ENCODE results near the gene PSMF1. TPM values are rescaled to one million over a fixed set of nuclear protein-coding genes. Genes with fewer than 3 reads are reported as not detected.

Gene PSMF1
- total and polyA plus RNA-seq, 2 donors (not counting 3 experiments of a cell fraction or from before 2014, with no cell fraction given) = 142 to 354 TPM

DNA sequence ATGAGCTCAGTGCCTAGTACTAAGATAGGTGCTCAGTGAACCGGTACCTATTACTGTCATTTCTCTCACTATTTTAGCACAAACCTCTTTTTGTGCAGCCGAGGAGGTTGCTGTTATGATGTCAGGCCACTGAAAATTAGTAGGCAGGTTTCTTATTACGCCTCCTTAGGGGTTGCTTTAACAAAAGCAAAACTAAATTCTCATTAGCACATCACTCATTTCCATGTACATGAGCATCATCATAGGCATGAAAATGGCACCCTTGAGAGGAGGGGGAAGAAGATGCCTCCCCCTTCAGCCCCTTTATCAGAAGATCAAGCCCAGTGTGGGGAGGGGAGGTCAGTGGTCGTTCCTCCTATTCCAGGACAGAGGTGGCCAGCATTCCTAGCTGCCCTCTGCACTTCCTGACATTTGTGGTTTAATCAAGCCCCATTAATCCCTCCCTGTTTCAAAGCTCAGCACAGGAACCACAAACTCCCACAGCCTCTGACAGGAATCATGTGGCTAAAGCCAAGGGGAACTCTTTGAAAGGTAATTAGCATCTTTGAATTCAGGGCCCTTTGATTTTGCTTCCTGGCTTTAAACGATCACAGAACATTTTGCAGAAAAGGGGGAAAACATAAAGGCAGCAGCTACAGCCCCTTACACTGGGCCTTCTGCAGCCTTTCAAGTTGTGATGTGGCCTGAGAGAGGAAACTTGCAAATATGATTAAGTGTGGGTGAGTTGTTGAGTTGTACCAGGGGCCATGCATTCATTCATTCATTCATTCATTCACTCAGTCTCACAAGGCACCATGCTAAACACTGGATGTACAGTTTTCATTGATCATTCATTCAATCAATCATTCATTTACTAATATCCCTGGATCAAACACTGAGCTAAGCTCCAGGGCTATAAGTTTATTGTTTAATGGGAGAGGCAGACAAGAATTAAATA, 31.9 kb upstream of the PSMF1 start:
- Histone ChIP-seq H3K4me3 (replicated peaks in 1 of 3; ENCODE audit: insufficient read depth in 1 of 3, low read depth in 1 of 3, low read length in 3 of 3) (no peak overlapping the region), H3K36me3 (ENCODE audit: control insufficient read depth in 2 of 2, extremely low read depth in 1 of 2, insufficient read depth in 2 of 2, low read length in 2 of 2) (no peaks in the 10 kb centered on the region), H3K4me1 (ENCODE audit: control insufficient read depth, extremely low read depth, insufficient read depth, low read length) (no peaks in the 10 kb centered on the region), H3K27me3 (ENCODE audit: control insufficient read depth in 2 of 2, insufficient read depth in 2 of 2, low read length in 2 of 2) (peaks cover 2% of the 10 kb centered on the region in 2 experiments), H3K4me2 (ENCODE audit: insufficient read depth, low read length) (no peak overlapping the region), H3K9me1 (replicated peaks; ENCODE audit: control insufficient read depth, extremely low read depth, insufficient read depth, low read length) (no peaks in the 10 kb centered on the region), H3K27ac (ENCODE audit: insufficient read depth, low read depth, low read length) (no peak overlapping the region), H3K79me2 (ENCODE audit: control insufficient read depth, insufficient read depth, low read length) (no peaks in the 10 kb centered on the region), H2AFZ (ENCODE audit: low read depth, low read length) (no peak overlapping the region), H4K20me1 (replicated peaks; ENCODE audit: control insufficient read depth, extremely low read depth, insufficient read depth, low read length) (no peaks in the 10 kb centered on the region), H3K9ac (replicated peaks; ENCODE audit: extremely low read depth, insufficient read depth, low read length) (no peak overlapping the region), H3K9me3 (replicated peaks; ENCODE audit: control insufficient read depth, insufficient read depth, low read length) (no peaks in the 10 kb centered on the region)
- dilution Hi-C loops (cut with MboI; ENCODE audit: extremely low pct_ligation_motif_present, low sequenced_read_pairs) (no loop called here), intact Hi-C loops (cut with micrococcal nuclease) (no loop called here)
- DNase-seq (ENCODE audit: low read depth, low spot score) (no peak), FAIRE-seq (no peak)
- ChIA-PET POLR2A (no interaction called here), CTCF (interaction anchor here (1.9 kb wide), 1 partner anchor 22 kb away, joined by 4 read pairs; no protein-coding TSS in a partner anchor)
- no peak for TF ChIP-seq GATA2 (IDR thresholded peaks at IDR 0.05; ENCODE audit: insufficient read depth, insufficient read length, low read depth, low read length)
- no peak for TF ChIP-seq EZH2 (IDR thresholded peaks at IDR 0.05; ENCODE audit: borderline replicate concordance, low read depth, low read length, severe bottlenecking)
- TF ChIP-seq, protein P1, sequence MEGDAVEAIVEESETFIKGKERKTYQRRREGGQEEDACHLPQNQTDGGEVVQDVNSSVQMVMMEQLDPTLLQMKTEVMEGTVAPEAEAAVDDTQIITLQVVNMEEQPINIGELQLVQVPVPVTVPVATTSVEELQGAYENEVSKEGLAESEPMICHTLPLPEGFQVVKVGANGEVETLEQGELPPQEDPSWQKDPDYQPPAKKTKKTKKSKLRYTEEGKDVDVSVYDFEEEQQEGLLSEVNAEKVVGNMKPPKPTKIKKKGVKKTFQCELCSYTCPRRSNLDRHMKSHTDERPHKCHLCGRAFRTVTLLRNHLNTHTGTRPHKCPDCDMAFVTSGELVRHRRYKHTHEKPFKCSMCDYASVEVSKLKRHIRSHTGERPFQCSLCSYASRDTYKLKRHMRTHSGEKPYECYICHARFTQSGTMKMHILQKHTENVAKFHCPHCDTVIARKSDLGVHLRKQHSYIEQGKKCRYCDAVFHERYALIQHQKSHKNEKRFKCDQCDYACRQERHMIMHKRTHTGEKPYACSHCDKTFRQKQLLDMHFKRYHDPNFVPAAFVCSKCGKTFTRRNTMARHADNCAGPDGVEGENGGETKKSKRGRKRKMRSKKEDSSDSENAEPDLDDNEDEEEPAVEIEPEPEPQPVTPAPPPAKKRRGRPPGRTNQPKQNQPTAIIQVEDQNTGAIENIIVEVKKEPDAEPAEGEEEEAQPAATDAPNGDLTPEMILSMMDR (IDR thresholded peaks at IDR 0.05; ENCODE audit: extremely low read depth in 1 of 2, insufficient read depth in 1 of 2, low read depth in 1 of 2, low read length in 2 of 2) = no peak
- TF ChIP-seq, protein P2, sequence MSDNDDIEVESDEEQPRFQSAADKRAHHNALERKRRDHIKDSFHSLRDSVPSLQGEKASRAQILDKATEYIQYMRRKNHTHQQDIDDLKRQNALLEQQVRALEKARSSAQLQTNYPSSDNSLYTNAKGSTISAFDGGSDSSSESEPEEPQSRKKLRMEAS (IDR thresholded peaks at IDR 0.05; ENCODE audit: insufficient read depth, insufficient read length) = no peak
- no peak for TF ChIP-seq POLR2AphosphoS5 (IDR thresholded peaks at IDR 0.05; ENCODE audit: insufficient read depth, low read depth, low read length)
- no peak for TF ChIP-seq MYC (IDR thresholded peaks at IDR 0.05; ENCODE audit: low read depth, low read length)
- no peak for TF ChIP-seq FOS (IDR thresholded peaks at IDR 0.05; ENCODE audit: borderline replicate concordance, insufficient read depth, low read length)
- TF ChIP-seq POLR2A (IDR thresholded peaks at IDR 0.05; ENCODE audit: low read depth, low read length) = no peak
- TF ChIP-seq JUN (IDR thresholded peaks at IDR 0.05; ENCODE audit: borderline replicate concordance, insufficient read depth, insufficient read length, low read depth) = no peak
- BruUV-seq (replicated peaks) = no TSS peak

Data from endothelial cell of umbilical vein (primary cell).